ENCODE data around the gene SYNGR1. TPM values are rescaled to one million over a fixed set of nuclear protein-coding genes. Genes with fewer than 3 reads are reported as not detected.
"Not testable (repeated sequence)": the region's sequence is repeated elsewhere in the genome, so short reads cannot be mapped to it uniquely, and the experiment has no call there.

SYNGR1 gene
- polyA plus RNA-seq, 3 donors = 7.9 to 13.0 (median 12.6) TPM

- H3K27ac ChIP-seq (ENCODE audit: low read depth, low read length) = no peak overlapping the region
- 23 to 29% (median 24%) methylated on average over 15 of the region's 15 CpGs for WGBS, 3 donors
Measured at GRCh38 chr22:39343259-39344045, 6.3 kb upstream of the SYNGR1 start.

GRCh38 chr22:39344046-39344390, 5.8 kb upstream of the SYNGR1 start:
- 64 to 81% (median 66%) methylated on average over 8 of the region's 8 CpGs for WGBS, 3 donors
- no peak overlapping the region for H3K27ac ChIP-seq (ENCODE audit: low read depth, low read length)

GRCh38 chr22:39345231-39345630, 4.6 kb upstream of the SYNGR1 start:
- H3K27ac ChIP-seq (ENCODE audit: low read depth, low read length) = no peak overlapping the region
- 88 to 98% (median 94%) methylated on average over 4 of the region's 4 CpGs for WGBS, 3 donors

- WGBS, 3 donors = 12 to 27% (median 15%) methylated on average over 11 of the region's 11 CpGs
- no peak overlapping the region for H3K27ac ChIP-seq (ENCODE audit: low read depth, low read length)
Measured at GRCh38 chr22:39348909-39349505, 784 bp upstream of the SYNGR1 start.

GRCh38 chr22:39349506-39349966, 255 bp upstream of the SYNGR1 start:
- 1 to 2% (median 2%) methylated on average over 29 to 56 of the region's 57 CpGs for WGBS, 3 donors
- no peak overlapping the region for H3K27ac ChIP-seq (ENCODE audit: low read depth, low read length)

GRCh38 chr22:39350757-39351688, 1.2 kb downstream of the SYNGR1 start:
- no peak overlapping the region for H3K27ac ChIP-seq (ENCODE audit: low read depth, low read length)

GRCh38 chr22:39351689-39352214, 2.0 kb downstream of the SYNGR1 start:
- WGBS, 3 donors = 47 to 75% (median 57%) methylated on average over 8 of the region's 8 CpGs
- H3K27ac ChIP-seq (ENCODE audit: low read depth, low read length) = no peak overlapping the region

More at GRCh38 chr22:39350757-39351688, 1.2 kb downstream of the SYNGR1 start:
- WGBS, 3 donors = 54 to 71% (median 55%) methylated on average over 14 of the region's 14 CpGs

GRCh38 chr22:39352306-39352891, 2.6 kb downstream of the SYNGR1 start:
- H3K27ac ChIP-seq (ENCODE audit: low read depth, low read length) = no peak overlapping the region
- WGBS, 3 donors = 75 to 84% (median 77%) methylated on average over 7 of the region's 7 CpGs

GRCh38 chr22:39353346-39353745, 3.6 kb downstream of the SYNGR1 start:
- 85 to 92% (median 87%) methylated on average over 9 of the region's 9 CpGs for WGBS, 3 donors
- no peak overlapping the region for H3K27ac ChIP-seq (ENCODE audit: low read depth, low read length)

GRCh38 chr22:39355080-39355479, 5.3 kb downstream of the SYNGR1 start:
- no peak overlapping the region for H3K27ac ChIP-seq (ENCODE audit: low read depth, low read length)
- 86 to 91% (median 88%) methylated on average over 12 of the region's 12 CpGs for WGBS, 3 donors

GRCh38 chr22:39355805-39356204, 6.0 kb downstream of the SYNGR1 start:
- H3K27ac ChIP-seq (ENCODE audit: low read depth, low read length) = not testable (repeated sequence)
- WGBS, 3 donors = 93 to 95% (median 94%) methylated on average over 13 to 14 of the region's 14 CpGs

- no peak overlapping the region for H3K27ac ChIP-seq (ENCODE audit: low read depth, low read length)
- WGBS, 3 donors = 62 to 73% (median 62%) methylated on average over 5 of the region's 5 CpGs
Measured at GRCh38 chr22:39356464-39356863, 6.7 kb downstream of the SYNGR1 start.

- WGBS, 3 donors = 92 to 98% (median 96%) methylated on average over 26 to 37 of the region's 53 CpGs
- H3K27ac ChIP-seq (ENCODE audit: low read depth, low read length) = not testable (repeated sequence)
Measured at GRCh38 chr22:39357110-39358108, 7.6 kb downstream of the SYNGR1 start.

GRCh38 chr22:39358197-39358596, 8.4 kb downstream of the SYNGR1 start:
- WGBS, 3 donors = 83 to 89% (median 85%) methylated on average over 13 to 14 of the region's 17 CpGs
- not testable (repeated sequence) for H3K27ac ChIP-seq (ENCODE audit: low read depth, low read length)

- no peak overlapping the region for H3K27ac ChIP-seq (ENCODE audit: low read depth, low read length)
- 78 to 92% (median 88%) methylated on average over 9 of the region's 9 CpGs for WGBS, 3 donors
Measured at GRCh38 chr22:39359659-39360195, 9.9 kb downstream of the SYNGR1 start.

GRCh38 chr22:39360242-39360641, 10.5 kb downstream of the SYNGR1 start:
- 84 to 85% (median 84%) methylated on average over 18 of the region's 18 CpGs for WGBS, 3 donors
- no peak overlapping the region for H3K27ac ChIP-seq (ENCODE audit: low read depth, low read length)
